Right kidney (tissue), 1 donor: ENCODE measurements around the gene MIA.
"Not testable (repeated sequence)": the region's sequence is repeated elsewhere in the genome, so short reads cannot be mapped to it uniquely, and the experiment has no call there.

ENCODE experiments used
- DNase-seq: peaks from one replicate; pipeline ENCODE4 v3.0.0-alpha.2; 2016

Gene MIA

GRCh38 chr19:40822161-40822560 is 46.8 kb downstream of the MIA start:
- DNase-seq = no peak

DNA sequence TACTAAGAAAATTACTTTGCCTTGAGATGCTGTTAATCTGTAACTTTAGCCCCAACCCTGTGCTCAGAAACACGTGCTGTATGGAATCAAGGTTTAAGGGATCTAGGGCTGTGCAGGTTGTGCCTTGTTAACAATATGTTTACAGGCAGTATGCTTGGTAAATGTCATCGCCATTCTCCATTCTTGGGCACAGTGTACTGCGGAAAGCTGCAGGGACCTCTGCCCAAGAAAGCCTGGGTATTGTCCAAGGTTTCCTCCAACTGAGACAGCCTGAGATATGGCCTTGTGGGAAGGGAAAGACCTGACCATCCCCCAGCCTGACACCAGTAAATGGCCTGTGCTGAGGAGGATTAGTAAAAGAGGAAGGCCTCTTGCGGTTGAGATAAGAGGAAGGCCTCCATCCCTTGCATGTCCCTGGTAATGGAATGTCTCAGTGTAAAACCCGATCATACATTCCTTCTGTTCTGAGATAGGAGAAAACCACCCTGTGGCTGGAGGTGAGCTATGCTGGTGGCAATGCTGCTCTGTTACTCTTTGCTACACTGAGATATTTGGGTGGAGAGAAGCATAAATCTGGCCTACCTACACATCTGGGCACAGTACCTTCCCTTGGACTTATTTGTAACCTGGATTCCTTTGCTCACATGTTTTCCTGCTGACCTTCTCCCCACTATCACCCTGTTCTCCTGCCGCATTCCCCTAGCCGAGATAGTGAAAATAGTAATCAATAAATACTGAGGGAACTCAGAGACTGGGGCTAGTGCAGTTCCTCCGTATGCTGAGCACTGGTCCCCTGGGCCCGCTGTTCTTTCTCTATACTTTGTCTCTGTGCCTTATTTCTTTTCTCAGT is 47.6 kb downstream of the MIA start:
- not testable (repeated sequence) for DNase-seq

GRCh38 chr19:40824916-40825315 is 49.6 kb downstream of the MIA start:
- DNase-seq = not testable (repeated sequence)

- DNase-seq = not testable (repeated sequence)
Observed at GRCh38 chr19:40825460-40826095, 50.3 kb downstream of the MIA start.

DNA sequence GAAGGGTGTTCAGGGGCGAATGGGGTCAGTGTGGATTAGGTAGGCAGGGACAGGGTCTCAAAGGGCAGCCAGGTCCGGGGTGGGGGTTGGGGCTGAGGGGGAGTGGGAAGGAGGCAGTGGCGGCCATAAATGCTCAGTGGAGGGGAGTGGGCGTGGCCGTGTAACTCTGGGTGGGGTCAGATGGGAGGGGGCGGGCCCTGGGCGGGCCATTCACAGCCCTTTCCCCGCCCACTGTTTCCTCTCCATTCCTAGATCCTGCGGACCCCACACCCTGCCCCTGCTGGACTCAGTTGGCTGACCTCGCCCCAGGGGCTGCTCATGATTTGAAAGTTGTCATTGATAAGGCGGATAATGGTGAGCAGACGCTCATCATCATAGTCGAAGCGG is 51.0 kb downstream of the MIA start:
- not testable (repeated sequence) for DNase-seq

- not testable (repeated sequence) for DNase-seq
Observed at GRCh38 chr19:40826699-40827385, 51.5 kb downstream of the MIA start.
